SH-SY5Y (cell line): ENCODE results near the gene GHRL.

Source experiments
- GATA2 ChIP-seq: IDR thresholded peaks from 2 replicates; pipeline ENCODE4 v1.6.1; 2011; ENCODE audit warnings: mild to moderate bottlenecking, low read depth, low read length
- GATA3 ChIP-seq: IDR thresholded peaks from 2 replicates; pipeline ENCODE4 v1.6.1; 2011; ENCODE audit warnings: low read depth, mild to moderate bottlenecking, low read length, moderate library complexity

DNA sequence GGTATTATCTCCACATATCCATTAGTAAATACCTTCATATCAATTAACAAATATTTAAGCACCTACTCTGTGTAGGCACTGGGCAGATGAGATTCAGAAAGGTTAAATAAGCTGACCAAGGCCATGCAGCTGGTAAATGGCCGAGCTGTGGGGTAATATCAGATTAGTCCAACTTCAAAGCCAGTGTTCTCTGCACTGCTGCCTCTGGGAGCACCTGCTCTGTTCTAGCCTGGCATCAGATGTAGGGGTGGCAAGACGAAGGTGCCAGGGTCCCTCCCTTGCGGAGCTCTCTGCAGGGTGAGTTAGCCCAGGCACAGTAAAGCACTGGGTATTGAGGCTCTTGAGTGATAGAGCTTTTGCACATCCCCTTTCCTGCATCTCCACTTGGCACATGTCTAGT is 39.0 kb downstream of the GHRL start:
- no peak for TF ChIP-seq GATA2
- TF ChIP-seq GATA3: no peak
